Sciatic nerve (tissue), 2 donors: ENCODE results near the gene TREM1. TPM values are rescaled to one million over a fixed set of nuclear protein-coding genes. Genes with fewer than 3 reads are reported as not detected.
A peak's percentile ranks its signal among the peaks of the same experiment; 100 is the strongest.

Source experiments
- ATAC-seq: fragments of 200-7000 bp; cut with Tn5 transposase; one replicate; pipeline ENCODE4 v1.9.1; 2020; ENCODE audit warnings: mild to moderate bottlenecking, moderate library complexity
- DNase-seq: peaks from one replicate; pipeline ENCODE4 v3.0.0-alpha.2; 2020; ENCODE audit warnings: low spot score
- intact Hi-C: fragments of 100-400 bp; cut with DNase I; formaldehyde crosslinking; loops from one replicate; pipeline ENCODE4 v1.14.2; 2022
- total RNA-seq: library from RNA; stranded (reverse); fragmentation: NEBNext Ultra II Directional; extraction: Animal tissue kit (Norgen Biotek cat#: 25700); gene quantifications from one replicate; pipeline ENCODE4 v1.2.1, GENCODE V29; 2021
- donor health status: DM: no; HTN: no; CAD: no.
- donor health status: DM: no; HTN: no; CAD: no.

The TREM1 gene
- 9.8 TPM for total RNA-seq

DNA sequence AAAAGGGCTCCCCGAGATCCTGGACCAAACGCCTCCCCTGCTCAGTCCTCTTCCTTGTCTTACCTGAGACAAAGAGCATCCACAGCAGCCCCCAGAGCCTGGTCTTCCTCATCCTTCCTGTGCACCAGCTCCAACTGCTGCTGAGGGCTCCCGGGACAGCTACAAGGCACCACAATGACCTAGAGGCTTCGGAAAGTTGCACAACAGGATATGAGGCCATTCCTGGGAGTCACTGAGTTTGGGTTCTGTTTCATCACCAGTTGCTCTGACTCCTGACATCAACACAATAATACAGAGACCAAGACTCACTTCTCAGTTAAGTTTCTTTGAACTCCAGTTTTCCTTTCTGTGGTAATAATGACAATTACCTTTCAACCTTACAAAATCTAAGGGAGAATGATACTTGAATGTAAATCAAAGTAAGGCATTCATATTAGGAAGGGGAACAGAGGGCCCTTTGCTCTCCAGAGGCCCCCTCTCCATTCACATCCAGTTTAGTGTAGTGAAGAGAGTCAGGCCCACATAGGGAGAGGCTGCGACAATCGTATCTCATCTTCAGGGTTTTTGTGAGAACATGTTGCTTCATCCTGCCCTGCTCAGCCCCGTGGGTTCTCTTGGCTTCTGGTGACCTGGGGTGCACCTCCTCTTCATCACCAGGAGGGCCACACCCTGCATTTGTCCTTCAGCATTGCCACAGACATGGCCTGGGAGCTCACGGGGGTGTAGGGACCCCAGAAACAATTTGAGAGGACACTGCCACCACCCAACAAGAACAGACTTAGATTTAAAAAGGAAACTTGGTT is at the start of gene TREM1:
TSS of gene TREM1 (minus strand) at position 139 of the 803 bp plus-strand sequence. CDS start at position 112, 27 bp downstream.
- ATAC-seq (peak; percentile 95), DNase-seq (no peak)
- intact Hi-C loops = no loop called here

DNA sequence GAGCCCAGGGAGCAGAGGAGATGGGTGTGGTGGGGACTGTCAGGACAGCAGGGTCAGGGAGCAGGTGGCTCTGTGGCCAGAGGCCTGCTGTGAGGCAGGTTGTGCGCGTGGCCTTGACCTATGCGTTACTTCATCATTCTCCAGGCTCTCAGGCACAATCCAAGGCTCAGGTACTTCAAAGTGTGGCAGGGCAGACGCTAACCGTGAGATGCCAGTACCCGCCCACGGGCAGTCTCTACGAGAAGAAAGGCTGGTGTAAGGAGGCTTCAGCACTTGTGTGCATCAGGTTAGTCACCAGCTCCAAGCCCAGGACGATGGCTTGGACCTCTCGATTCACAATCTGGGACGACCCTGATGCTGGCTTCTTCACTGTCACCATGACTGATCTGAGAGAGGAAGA is 49.5 kb upstream of the TREM1 start:
- ATAC-seq (no peak), DNase-seq (no peak)
- intact Hi-C loops = no loop called here

GRCh38 chr6:41335296-41335695 is 48.8 kb upstream of the TREM1 start, which contains the start of gene NCR2:
NCR2 (plus strand) TSS chr6:41335608; CDS start chr6:41335877, 269 bp downstream.
- intact Hi-C loops = no loop called here

GRCh38 chr6:41334482-41335040 is 48.1 kb upstream of the TREM1 start:
- intact Hi-C loops = no loop called here
- DNase-seq = no peak
- ATAC-seq = no peak

More at GRCh38 chr6:41335296-41335695, 48.8 kb upstream of the TREM1 start, which contains the start of gene NCR2:
- ATAC-seq (no peak), DNase-seq (no peak)

DNA sequence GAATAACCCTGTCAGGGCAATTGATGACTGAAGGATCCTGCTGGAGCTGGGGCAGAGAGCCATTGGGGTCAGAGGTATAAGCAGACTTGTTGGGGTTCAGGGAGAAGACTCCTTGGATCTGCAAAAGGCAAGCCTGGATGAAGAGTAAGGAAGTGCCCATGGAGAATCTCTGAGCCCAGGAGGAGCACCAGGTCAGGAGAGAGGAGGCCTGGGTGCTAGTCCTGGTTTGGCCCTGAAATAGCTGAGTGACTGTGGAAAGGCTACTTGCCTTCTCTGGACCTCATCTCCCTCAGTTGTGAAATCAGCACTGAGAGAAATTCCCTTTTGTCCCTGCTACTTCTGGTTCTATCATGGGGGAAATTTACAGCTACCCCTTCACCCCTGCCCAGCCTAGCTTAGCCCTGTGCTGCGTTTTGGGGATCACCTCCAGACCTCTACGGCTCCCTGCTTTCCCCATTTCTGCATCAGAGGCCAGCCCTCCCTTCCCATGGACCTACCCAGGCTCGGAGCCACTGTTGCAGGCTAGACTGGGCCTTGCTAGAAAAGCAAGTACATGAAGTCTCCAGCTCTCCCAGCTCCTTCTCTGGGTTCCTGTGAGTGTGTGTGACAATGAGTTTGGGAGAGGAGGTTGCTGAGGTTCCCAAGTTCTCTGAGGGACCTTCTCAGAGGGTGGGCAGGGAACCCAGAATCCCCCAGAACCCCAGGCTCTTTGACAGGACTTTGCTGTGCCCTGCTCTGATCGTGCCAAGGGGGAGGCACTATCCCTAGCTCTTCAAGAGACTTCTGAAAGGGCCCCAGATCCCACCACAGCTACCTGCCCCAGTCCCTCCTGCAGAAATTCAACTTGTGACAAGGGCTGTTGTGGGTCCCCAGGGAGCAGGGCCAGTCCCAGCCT is 46.6 kb upstream of the TREM1 start:
- DNase-seq = no peak
- ATAC-seq = no peak
- intact Hi-C loops = no loop called here

- no peak for ATAC-seq
- DNase-seq = no peak
Measured at GRCh38 chr6:41332241-41332640, 45.8 kb upstream of the TREM1 start.

GRCh38 chr6:41331401-41332150 is 45.1 kb upstream of the TREM1 start:
- intact Hi-C loops = no loop called here
- no peak for DNase-seq
- ATAC-seq = no peak

More at GRCh38 chr6:41332241-41332640, 45.8 kb upstream of the TREM1 start:
- intact Hi-C loops = no loop called here

DNA sequence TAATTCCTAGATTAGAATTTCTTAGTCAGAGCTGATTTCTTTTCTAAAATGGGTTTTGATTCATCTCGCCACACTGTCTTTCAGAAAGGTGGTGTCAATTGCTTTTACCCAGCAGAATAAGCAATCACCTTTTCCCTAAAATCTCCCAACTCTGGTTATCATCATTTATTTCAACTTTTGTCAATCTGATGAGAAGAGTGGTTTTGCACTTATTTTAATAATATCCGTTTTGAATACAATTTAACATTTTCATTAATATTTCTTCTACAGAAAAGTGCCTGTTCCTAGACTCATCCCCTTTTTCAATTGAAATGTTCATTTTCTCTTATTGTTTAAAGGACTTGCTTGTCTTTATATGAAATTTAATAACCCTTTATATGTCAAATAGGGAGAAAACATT is 40.7 kb upstream of the TREM1 start:
- intact Hi-C loops = no loop called here
- no peak for DNase-seq
- ATAC-seq = no peak

DNA sequence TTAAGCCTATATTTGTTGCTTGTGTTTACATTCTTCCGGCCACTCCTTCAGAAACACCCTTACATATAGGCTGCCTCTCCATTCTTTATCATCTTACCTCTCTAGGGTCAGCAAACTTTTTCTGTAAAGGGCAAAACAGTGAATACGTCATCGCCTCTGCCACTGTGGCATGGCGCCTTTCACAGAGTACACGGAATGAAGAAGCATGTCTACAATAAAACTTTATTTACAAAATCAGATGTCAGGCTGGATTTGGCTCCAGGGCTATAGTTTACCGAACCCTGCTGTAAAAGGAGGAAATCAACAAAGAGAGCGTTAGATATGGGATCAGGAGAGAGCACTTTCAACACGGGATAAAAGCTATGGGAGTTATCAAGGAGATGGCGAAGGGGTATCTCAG is 39.6 kb upstream of the TREM1 start:
- no peak for DNase-seq
- ATAC-seq = no peak
- intact Hi-C loops = no loop called here

- DNase-seq (no peak), ATAC-seq (no peak)
- intact Hi-C loops = no loop called here
Measured at GRCh38 chr6:41325446-41326066, 39.1 kb upstream of the TREM1 start.

- no peak for ATAC-seq
- no peak for DNase-seq
- intact Hi-C loops = no loop called here
Measured at GRCh38 chr6:41321183-41321582, 34.7 kb upstream of the TREM1 start.

- ATAC-seq (peak; percentile 97), DNase-seq (peak; percentile 86)
- intact Hi-C loops = no loop called here
Measured at GRCh38 chr6:41318654-41319565, 32.4 kb upstream of the TREM1 start.

DNA sequence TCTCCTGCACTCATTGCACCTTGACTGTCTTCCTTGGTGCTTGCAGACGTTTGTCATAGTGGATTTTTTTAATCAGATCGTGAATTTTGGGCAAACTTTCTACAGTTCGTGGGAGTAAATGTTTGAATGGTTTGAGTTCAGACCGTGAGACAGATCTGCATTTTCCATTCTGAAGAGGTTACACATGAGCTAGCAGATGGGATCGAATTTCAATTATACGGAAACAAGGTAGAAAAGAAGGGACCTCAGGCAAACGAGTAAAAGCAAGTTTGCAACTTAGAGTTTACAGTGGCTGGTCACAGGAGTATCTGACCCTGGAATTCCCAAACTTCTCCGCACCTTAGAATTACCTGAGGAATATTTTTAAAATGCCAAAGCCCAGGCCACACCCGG is 31.8 kb upstream of the TREM1 start:
- no peak for DNase-seq
- intact Hi-C loops = no loop called here
- ATAC-seq = no peak

- ATAC-seq = no peak
- intact Hi-C loops = no loop called here
- DNase-seq = no peak
Measured at GRCh38 chr6:41315943-41316620, 29.6 kb upstream of the TREM1 start.

DNA sequence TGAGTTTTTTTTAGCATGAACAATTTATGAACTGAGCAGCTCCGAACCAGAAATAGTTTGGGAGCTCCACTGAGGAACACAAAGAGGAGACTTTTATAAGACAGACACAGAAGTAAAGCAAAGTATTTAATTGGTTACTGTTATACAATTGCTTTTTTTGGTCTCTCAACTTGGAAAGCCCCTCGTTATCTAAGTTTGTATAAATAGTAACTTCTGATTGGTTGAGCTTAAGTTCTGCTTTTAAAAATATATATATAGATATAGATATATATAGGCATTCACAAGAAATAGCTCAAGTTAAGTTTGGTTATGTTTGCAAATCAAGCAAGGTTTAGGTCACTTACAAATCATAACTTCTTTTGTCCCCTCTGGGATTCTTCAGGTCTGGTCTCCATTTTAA is 28.7 kb upstream of the TREM1 start:
- no peak for ATAC-seq
- no peak for DNase-seq
- intact Hi-C loops = no loop called here

DNA sequence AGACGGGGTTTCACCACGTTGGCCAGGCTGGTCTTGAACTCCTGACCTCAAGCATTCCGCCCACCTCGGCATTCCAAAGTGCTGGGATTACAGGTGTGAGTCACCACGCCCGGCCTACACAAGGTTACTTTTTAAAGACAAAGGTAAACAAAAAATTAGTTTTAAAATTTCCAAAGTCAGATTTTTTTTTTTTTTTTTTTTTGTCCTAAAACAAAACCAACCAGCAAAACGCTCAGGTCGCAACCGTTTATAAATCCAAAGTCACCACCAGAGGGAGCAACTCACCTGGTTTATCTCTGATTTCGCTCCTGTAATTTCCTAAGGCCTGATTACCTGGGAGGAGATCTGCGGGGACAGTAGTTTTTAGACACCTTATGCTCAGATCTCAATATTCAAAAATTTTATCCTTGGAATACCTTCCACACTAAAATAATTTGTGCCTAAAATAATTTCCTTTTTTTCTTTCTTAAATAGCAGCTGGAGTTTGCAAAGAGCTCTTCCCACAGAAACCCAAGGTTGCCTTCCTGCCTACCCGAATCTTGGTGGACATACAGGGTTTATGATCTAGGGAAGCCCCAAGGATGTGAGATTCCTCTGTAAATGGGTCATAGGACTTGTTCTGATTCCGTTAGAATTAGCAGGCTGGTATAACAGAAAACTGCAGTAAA is 19.8 kb upstream of the TREM1 start:
- no peak for ATAC-seq
- intact Hi-C loops = no loop called here
- no peak for DNase-seq
